HepG2 (cell line): ENCODE results near the gene GOLGA3. TPM values are rescaled to one million over a fixed set of nuclear protein-coding genes. Genes with fewer than 3 reads are reported as not detected.

ENCODE experiments used
- BHLHE40 ChIP-seq: IDR thresholded peaks from 2 replicates; pipeline ENCODE4 v1.6.1; 2011; ENCODE audit warnings: low read length, improper control_type of control experiment
- CENPX ChIP-seq: sonication (generic); formaldehyde crosslinking; IDR thresholded peaks from 2 replicates; pipeline ENCODE4 v1.9.0; 2021; ENCODE audit warnings: mild to moderate bottlenecking, missing genetic modification reagents, moderate library complexity
- CHD4 ChIP-seq: fragments of 200-600 bp; sonication (generic); IDR thresholded peaks from 2 replicates; pipeline ENCODE4 v1.7.0; 2017; ENCODE audit warnings: mild to moderate bottlenecking, low read length, borderline replicate concordance
- FOXJ3 ChIP-seq: sonication (generic); formaldehyde crosslinking; IDR thresholded peaks from 2 replicates; pipeline ENCODE4 v1.4.0; 2020; ENCODE audit warnings: missing genetic modification reagents, mild to moderate bottlenecking, borderline replicate concordance
- HNRNPK ChIP-seq: fragments of 200-400 bp; formaldehyde crosslinking; IDR thresholded peaks from 2 replicates; pipeline ENCODE4 v1.6.1; 2018; ENCODE audit warnings: low read length, low read depth, moderate library complexity, mild to moderate bottlenecking; ENCODE audit not compliant: poor library complexity, severe bottlenecking
- HOXA5 ChIP-seq: sonication (generic); formaldehyde crosslinking; IDR thresholded peaks from 2 replicates; pipeline ENCODE4 v1.4.0; 2020; ENCODE audit warnings: missing genetic modification reagents
- HOXA9 ChIP-seq: sonication (generic); formaldehyde crosslinking; IDR thresholded peaks from 2 replicates; pipeline ENCODE4 v1.8.1; 2022; ENCODE audit warnings: missing genetic modification reagents, mild to moderate bottlenecking, moderate library complexity, borderline replicate concordance
- KAT8 ChIP-seq: IDR thresholded peaks from 2 replicates; pipeline ENCODE4 v1.6.1; 2016; ENCODE audit warnings: missing genetic modification reagents, missing compliant biosample characterization
- MEF2D ChIP-seq: sonication (generic); formaldehyde crosslinking; IDR thresholded peaks from 2 replicates; pipeline ENCODE4 v1.5.1; 2020; ENCODE audit warnings: mild to moderate bottlenecking, missing genetic modification reagents
- PCBP2 ChIP-seq: fragments of 200-400 bp; formaldehyde crosslinking; optimal IDR thresholded peaks from 2 replicates; pipeline ENCODE3; 2018; ENCODE audit warnings: low read length, low read depth; ENCODE audit not compliant: poor library complexity, severe bottlenecking
- PHF5A ChIP-seq: IDR thresholded peaks from one replicate; pipeline ENCODE4 v1.6.1; 2018; ENCODE audit warnings: low read depth, missing genetic modification reagents; ENCODE audit not compliant: unreplicated experiment
- RXRA ChIP-seq: sonication (generic); formaldehyde crosslinking; IDR thresholded peaks from 2 replicates; pipeline ENCODE4 v1.5.1; 2020; ENCODE audit warnings: missing genetic modification reagents
- TCF12 ChIP-seq, 2 experiments: fragments of 450-650 bp in 1 of 2; sonication (generic) in 1 of 2; formaldehyde crosslinking in 1 of 2; IDR thresholded peaks; 2 replicates each; pipeline versions ENCODE4 v1.6.1 to v1.8.0; 2017 to 2022; ENCODE audit warnings: antibody characterized with exemption in 1 of 2, mild to moderate bottlenecking in 1 of 2, missing genetic modification reagents in 1 of 2, moderate library complexity in 1 of 2
- ZNF607 ChIP-seq: sonication (generic); formaldehyde crosslinking; IDR thresholded peaks from 2 replicates; pipeline ENCODE4 v1.5.1; 2020; ENCODE audit warnings: missing genetic modification reagents, mild to moderate bottlenecking, borderline replicate concordance
- ZNF75D ChIP-seq: sonication (generic); formaldehyde crosslinking; IDR thresholded peaks from 2 replicates; pipeline ENCODE4 v1.8.1; 2023; ENCODE audit warnings: missing genetic modification reagents, mild to moderate bottlenecking, borderline replicate concordance
- polyA plus RNA-seq, 8 experiments: library from polyadenylated mRNA; depleted of rRNA in 3 of 8; stranded (reverse) in 7 of 8; unstranded in 1 of 8; fragments of >200 nt; fragmentation: Illumina TruSeq in 4 of 8; extraction: Trizol in 4 of 8; gene quantifications; 2 replicates each; pipeline versions ENCODE4 v1.2.1 to v1.2.3, GENCODE V29; 2011 to 2016; ENCODE audit warnings: low read depth in 4 of 8, missing spikeins in 1 of 8, mixed read lengths in 1 of 8; ENCODE audit not compliant: insufficient read depth in 1 of 8
- total RNA-seq, 5 experiments: library from RNA; depleted of rRNA; stranded (reverse); fragments of >200 nt; fragmentation: Illumina TruSeq; extraction: Trizol; gene quantifications; 2 replicates each; pipeline ENCODE4 v1.2.3, GENCODE V29; 2016; ENCODE audit warnings: low read depth in 1 of 5
- TF ChIP-seq, protein P1 (sequence below): sonication (generic); formaldehyde crosslinking; IDR thresholded peaks from 2 replicates; pipeline ENCODE4 v1.4.0; 2020; ENCODE audit warnings: missing genetic modification reagents
- TF ChIP-seq, protein P2 (sequence below): IDR thresholded peaks from 2 replicates; pipeline ENCODE4 v1.6.1; 2016; ENCODE audit warnings: missing genetic modification reagents, missing compliant biosample characterization
- TF ChIP-seq, protein P3 (sequence below): sonication (generic); formaldehyde crosslinking; IDR thresholded peaks from 2 replicates; pipeline ENCODE4 v1.4.0; 2020; ENCODE audit warnings: missing genetic modification reagents, borderline replicate concordance
- TF ChIP-seq, protein P4 (sequence below): sonication (generic); formaldehyde crosslinking; IDR thresholded peaks from 2 replicates; pipeline ENCODE4 v1.4.0; 2020; ENCODE audit warnings: missing genetic modification reagents

GOLGA3 gene
- total and polyA plus RNA-seq, 2 of the 13 experiments (the other 11 are each of a cell fraction or from before 2014, with no cell fraction given), result 22.0 to 43.0 TPM

DNA sequence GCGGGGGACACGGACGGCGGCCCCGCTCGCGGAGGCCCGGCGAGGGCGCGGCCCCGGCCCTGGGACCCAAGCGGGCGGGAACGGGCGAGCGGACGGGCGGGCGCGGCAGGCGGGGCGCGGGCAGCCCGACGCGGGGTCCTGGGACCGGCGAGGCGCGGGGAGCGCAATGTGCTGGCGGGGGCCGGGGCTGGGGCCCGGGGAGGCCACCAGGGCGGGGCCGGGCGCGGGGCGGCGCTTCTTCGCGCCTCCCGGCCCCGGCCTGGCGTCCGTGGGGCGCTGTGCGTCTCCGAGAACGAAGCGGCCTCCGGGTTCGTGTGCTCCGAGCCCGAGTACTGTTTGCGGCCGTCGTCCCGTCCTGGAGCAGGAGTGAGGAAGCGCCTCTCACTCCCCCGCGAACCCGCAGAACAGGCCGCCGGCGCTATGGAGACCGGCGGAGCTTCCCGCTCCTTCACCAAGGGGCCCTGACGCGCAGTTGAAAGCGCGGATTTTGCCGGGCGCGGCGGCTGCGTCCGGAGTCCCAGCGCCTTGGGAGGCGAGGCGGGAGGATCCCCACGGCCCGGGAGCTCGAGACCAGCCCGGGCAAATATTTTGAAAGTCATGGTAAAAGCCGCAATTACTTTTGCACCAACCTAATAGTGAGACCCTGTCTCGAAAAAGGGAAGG, 66.6 kb downstream of the GOLGA3 start (continued):
- TF ChIP-seq, protein P1, sequence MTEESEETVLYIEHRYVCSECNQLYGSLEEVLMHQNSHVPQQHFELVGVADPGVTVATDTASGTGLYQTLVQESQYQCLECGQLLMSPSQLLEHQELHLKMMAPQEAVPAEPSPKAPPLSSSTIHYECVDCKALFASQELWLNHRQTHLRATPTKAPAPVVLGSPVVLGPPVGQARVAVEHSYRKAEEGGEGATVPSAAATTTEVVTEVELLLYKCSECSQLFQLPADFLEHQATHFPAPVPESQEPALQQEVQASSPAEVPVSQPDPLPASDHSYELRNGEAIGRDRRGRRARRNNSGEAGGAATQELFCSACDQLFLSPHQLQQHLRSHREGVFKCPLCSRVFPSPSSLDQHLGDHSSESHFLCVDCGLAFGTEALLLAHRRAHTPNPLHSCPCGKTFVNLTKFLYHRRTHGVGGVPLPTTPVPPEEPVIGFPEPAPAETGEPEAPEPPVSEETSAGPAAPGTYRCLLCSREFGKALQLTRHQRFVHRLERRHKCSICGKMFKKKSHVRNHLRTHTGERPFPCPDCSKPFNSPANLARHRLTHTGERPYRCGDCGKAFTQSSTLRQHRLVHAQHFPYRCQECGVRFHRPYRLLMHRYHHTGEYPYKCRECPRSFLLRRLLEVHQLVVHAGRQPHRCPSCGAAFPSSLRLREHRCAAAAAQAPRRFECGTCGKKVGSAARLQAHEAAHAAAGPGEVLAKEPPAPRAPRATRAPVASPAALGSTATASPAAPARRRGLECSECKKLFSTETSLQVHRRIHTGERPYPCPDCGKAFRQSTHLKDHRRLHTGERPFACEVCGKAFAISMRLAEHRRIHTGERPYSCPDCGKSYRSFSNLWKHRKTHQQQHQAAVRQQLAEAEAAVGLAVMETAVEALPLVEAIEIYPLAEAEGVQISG, result peak; percentile 77
- TF ChIP-seq RXRA (CRISPR knock-in tag) (peak; percentile 48; the same call in 1 of the 2 replicates), TCF12 (IDR thresholded peaks at IDR 0.05) (no peak), TCF12 (CRISPR knock-in tag; IDR thresholded peaks at IDR 0.05) (no peak), MEF2D (CRISPR knock-in tag) (peak; percentile 27; the same call in 1 of the 2 replicates), PHF5A (CRISPR knock-in tag) (peak; percentile 59), CENPX (CRISPR knock-in tag) (no peak), PCBP2 (no peak), CHD4 (no peak), HOXA9 (0 out of 2 replicates have a peak, but pooled peaks have one; percentile 59), HOXA5 (CRISPR knock-in tag) (0 out of 2 replicates have a peak, but pooled peaks have one; percentile 28), ZNF607 (CRISPR knock-in tag) (peak; percentile 70), HNRNPK (no peak), FOXJ3 (CRISPR knock-in tag) (no peak), BHLHE40 (no peak), ZNF75D (CRISPR knock-in tag) (no peak), KAT8 (CRISPR knock-in tag) (peak; percentile 63)
- TF ChIP-seq, protein P2, sequence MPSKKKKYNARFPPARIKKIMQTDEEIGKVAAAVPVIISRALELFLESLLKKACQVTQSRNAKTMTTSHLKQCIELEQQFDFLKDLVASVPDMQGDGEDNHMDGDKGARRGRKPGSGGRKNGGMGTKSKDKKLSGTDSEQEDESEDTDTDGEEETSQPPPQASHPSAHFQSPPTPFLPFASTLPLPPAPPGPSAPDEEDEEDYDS (CRISPR knock-in tag), result peak; percentile 18; the same call in 1 of the 2 replicates
- TF ChIP-seq, protein P3, sequence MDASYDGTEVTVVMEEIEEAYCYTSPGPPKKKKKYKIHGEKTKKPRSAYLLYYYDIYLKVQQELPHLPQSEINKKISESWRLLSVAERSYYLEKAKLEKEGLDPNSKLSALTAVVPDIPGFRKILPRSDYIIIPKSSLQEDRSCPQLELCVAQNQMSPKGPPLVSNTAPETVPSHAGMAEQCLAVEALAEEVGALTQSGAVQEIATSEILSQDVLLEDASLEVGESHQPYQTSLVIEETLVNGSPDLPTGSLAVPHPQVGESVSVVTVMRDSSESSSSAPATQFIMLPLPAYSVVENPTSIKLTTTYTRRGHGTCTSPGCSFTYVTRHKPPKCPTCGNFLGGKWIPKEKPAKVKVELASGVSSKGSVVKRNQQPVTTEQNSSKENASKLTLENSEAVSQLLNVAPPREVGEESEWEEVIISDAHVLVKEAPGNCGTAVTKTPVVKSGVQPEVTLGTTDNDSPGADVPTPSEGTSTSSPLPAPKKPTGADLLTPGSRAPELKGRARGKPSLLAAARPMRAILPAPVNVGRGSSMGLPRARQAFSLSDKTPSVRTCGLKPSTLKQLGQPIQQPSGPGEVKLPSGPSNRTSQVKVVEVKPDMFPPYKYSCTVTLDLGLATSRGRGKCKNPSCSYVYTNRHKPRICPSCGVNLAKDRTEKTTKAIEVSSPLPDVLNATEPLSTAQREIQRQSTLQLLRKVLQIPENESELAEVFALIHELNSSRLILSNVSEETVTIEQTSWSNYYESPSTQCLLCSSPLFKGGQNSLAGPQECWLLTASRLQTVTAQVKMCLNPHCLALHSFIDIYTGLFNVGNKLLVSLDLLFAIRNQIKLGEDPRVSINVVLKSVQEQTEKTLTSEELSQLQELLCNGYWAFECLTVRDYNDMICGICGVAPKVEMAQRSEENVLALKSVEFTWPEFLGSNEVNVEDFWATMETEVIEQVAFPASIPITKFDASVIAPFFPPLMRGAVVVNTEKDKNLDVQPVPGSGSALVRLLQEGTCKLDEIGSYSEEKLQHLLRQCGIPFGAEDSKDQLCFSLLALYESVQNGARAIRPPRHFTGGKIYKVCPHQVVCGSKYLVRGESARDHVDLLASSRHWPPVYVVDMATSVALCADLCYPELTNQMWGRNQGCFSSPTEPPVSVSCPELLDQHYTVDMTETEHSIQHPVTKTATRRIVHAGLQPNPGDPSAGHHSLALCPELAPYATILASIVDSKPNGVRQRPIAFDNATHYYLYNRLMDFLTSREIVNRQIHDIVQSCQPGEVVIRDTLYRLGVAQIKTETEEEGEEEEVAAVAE (CRISPR knock-in tag), result no peak
- TF ChIP-seq, protein P4, sequence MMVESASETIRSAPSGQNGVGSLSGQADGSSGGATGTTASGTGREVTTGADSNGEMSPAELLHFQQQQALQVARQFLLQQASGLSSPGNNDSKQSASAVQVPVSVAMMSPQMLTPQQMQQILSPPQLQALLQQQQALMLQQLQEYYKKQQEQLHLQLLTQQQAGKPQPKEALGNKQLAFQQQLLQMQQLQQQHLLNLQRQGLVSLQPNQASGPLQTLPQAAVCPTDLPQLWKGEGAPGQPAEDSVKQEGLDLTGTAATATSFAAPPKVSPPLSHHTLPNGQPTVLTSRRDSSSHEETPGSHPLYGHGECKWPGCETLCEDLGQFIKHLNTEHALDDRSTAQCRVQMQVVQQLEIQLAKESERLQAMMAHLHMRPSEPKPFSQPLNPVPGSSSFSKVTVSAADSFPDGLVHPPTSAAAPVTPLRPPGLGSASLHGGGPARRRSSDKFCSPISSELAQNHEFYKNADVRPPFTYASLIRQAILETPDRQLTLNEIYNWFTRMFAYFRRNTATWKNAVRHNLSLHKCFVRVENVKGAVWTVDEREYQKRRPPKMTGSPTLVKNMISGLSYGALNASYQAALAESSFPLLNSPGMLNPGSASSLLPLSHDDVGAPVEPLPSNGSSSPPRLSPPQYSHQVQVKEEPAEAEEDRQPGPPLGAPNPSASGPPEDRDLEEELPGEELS (CRISPR knock-in tag), result no peak
